GM12874 (cell line): ENCODE results near the gene REPS1.

Experiments used
- CTCF ChIP-seq: IDR thresholded peaks from 2 replicates; pipeline ENCODE4 v1.5.1; 2011; ENCODE audit warnings: low read depth, mild to moderate bottlenecking, control low read depth, low read length, moderate library complexity; ENCODE audit not compliant: insufficient read depth

REPS1 gene

GRCh38 chr6:138914701-138915100 lies 73.4 kb downstream of the REPS1 start:
- TF ChIP-seq CTCF = no peak

DNA sequence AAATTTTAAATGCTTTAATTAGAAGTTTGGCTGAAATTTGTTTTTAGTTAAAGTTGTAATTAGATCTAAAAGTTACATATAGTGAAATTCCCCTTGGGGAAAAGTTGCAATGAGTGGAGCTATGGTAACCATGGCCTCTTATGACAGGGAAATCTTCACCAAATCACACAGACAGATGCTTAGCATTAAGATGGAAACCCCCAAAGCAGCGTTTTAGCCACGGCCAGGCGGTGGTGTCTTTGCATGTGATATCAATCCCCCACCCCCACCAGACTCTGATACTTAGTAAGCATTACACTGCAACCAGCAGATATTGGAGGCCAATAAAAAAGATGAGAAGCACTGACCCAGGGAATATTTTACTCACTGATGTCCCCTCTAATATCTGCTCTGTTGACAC lies 75.7 kb downstream of the REPS1 start:
- no peak for TF ChIP-seq CTCF

DNA sequence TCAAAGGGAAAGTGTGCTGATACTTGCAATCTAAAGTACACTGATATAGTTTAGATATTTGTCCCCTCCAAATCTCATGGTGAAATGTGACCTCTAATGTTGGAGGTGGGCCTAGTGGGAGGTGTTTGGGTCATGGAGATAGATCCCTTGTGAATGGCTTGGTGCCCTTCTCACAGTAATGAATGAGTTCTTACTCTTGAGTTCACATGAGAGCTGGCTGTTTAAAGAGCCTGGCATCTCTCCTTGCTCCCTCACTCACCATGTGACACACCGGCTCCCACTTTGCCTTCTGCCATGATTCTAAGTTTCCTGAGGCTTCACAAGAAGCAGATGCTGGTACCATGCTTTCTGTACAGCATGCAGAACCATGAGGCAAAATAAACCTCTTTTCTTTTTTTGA lies 78.1 kb downstream of the REPS1 start:
- TF ChIP-seq CTCF = no peak

DNA sequence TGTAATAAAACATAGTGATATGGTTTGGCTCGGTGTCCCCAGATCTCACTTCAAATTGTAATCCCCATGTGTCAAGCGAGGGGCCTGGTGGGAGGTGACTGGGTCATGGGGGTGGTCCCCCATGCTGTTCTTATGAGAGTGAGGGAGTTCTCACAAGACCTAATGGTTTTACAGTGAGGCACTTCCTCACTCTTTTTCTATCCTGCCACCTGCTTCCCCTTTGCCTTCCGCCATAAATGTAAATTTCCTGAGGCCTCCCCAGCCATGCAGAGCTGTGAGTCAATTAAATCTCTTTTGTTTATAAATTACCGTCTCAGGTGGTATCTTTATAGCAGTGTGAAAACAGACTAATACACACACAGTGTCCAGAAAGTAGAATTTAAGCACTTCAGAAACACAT lies 78.5 kb downstream of the REPS1 start:
- TF ChIP-seq CTCF = no peak

DNA sequence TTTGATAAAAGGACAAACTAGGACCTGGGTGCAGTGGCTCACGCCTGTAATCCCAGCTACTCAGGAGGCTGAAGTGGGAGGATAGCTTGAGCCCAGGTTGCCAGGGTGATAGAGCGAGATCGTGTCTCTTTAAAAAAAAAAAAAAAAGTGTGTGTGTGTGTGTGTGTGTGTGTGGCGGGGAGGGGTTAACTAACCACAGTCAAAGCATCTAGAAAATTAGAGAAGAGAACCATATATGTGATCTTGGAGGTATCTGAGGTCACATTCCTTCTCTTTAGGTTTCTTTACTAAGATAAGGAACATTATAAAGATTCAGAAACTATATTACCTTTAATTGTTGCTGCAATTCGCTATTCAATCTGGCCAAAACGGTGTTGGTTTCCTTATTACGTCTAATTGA lies 80.9 kb downstream of the REPS1 start:
- TF ChIP-seq CTCF = no peak

DNA sequence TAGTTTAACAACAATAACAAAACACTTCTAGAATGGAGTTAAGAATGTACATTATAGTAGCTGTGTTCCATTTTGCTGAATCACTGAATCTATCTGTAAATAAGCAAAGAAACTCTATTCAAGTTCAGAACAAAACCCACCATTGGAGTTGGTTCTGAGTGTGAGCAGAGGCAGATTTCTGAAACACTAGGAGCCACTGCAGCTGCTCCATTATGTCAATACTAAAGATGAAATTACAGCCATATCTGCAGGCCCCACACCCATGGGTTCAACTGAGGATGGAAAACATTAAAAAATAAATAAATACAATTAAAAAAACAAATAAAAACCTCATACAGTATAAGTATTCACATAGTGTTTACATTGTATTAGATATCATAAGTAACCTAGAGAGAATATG lies 91.0 kb downstream of the REPS1 start:
- TF ChIP-seq CTCF = no peak

DNA sequence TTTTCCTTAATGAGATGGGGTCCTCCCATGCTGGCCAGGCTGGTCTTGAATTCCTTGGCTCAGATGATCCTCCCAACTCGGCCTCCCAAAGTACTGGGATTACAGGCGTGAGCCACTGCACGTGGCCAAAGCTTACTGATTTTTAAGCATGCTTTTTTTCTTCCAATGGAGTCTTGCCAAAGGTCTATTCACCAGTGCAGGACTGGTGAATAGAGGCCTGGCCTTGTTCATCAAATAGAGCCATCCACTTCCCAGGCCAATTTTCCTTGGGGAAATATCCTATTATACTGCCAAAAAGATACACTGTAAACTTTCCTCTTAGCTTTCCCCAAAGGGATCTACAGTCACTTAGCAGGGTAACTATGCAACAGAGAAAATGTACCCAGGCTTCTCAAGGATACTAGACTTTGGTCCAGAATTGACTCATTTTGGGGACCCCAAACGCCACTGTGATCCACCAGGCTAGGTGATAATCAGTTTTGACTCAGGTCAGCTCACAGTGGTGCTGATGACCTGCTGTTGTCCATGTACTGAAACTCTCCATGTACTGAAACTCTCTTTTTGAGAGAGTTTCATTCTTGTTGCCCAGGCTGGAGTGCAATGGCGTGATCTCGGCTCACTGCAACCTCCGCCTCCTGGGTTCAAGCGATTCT lies 91.8 kb downstream of the REPS1 start:
- no peak for TF ChIP-seq CTCF
